ENCODE results near the gene TPST1.
"Not testable (repeated sequence)": the region's sequence is repeated elsewhere in the genome, so short reads cannot be mapped to it uniquely, and the experiment has no call there.

TPST1 gene

GRCh38 chr7:66169616-66170015, 35.5 kb upstream of the TPST1 start:
- FAIRE-seq (no peak), DNase-seq (ENCODE audit: insufficient read length, low spot score) (no peak)
- no peak for TF ChIP-seq CTCF (IDR thresholded peaks at IDR 0.05; ENCODE audit: insufficient read depth, missing control alignments)

- no peak for TF ChIP-seq CTCF (IDR thresholded peaks at IDR 0.05; ENCODE audit: insufficient read depth, missing control alignments)
- DNase-seq (ENCODE audit: insufficient read length, low spot score) (no peak), FAIRE-seq (no peak)
Observed at GRCh38 chr7:66170309-66171231, 34.6 kb upstream of the TPST1 start.

- not testable (repeated sequence) for DNase-seq (ENCODE audit: insufficient read length, low spot score); FAIRE-seq
Observed at GRCh38 chr7:66172536-66173401, 32.4 kb upstream of the TPST1 start.

GRCh38 chr7:66173856-66174255, 31.3 kb upstream of the TPST1 start:
- FAIRE-seq: no peak
- no peak for DNase-seq (ENCODE audit: insufficient read length, low spot score)
- TF ChIP-seq CTCF (IDR thresholded peaks at IDR 0.05; ENCODE audit: insufficient read depth, missing control alignments): no peak

GRCh38 chr7:66175006-66175405, 30.1 kb upstream of the TPST1 start:
- not testable (repeated sequence) for FAIRE-seq; DNase-seq (ENCODE audit: insufficient read length, low spot score)

- FAIRE-seq: no peak
- no peak for TF ChIP-seq CTCF (IDR thresholded peaks at IDR 0.05; ENCODE audit: insufficient read depth, missing control alignments)
Observed at GRCh38 chr7:66176914-66177313, 28.2 kb upstream of the TPST1 start.

GRCh38 chr7:66178258-66178657, 26.9 kb upstream of the TPST1 start:
- DNase-seq (ENCODE audit: insufficient read length, low spot score) (no peak), FAIRE-seq (no peak)
- no peak for TF ChIP-seq CTCF (IDR thresholded peaks at IDR 0.05; ENCODE audit: insufficient read depth, missing control alignments)

More at GRCh38 chr7:66176914-66177313, 28.2 kb upstream of the TPST1 start:
- DNase-seq (ENCODE audit: insufficient read length, low spot score): no peak

GRCh38 chr7:66181329-66181728, 23.8 kb upstream of the TPST1 start:
- TF ChIP-seq CTCF (IDR thresholded peaks at IDR 0.05; ENCODE audit: insufficient read depth, missing control alignments): no peak
- FAIRE-seq (no peak), DNase-seq (ENCODE audit: insufficient read length, low spot score) (no peak)
